GM18499 (cell line): ENCODE results near the gene UCP1.
A peak's percentile ranks its signal among the peaks of the same experiment; 100 is the strongest.
"Not testable (repeated sequence)": the region's sequence is repeated elsewhere in the genome, so short reads cannot be mapped to it uniquely, and the experiment has no call there.

ENCODE experiments used
- ATAC-seq: cut with Tn5 transposase; IDR thresholded peaks from one replicate; pipeline ENCODE4 v1.9.1; 2021; ENCODE audit warnings: moderate number of reproducible peaks; ENCODE audit not compliant: insufficient read depth, unreplicated experiment

UCP1 gene

GRCh38 chr4:140556372-140557085, 12.2 kb downstream of the UCP1 start:
- peak; percentile 100 for ATAC-seq

DNA sequence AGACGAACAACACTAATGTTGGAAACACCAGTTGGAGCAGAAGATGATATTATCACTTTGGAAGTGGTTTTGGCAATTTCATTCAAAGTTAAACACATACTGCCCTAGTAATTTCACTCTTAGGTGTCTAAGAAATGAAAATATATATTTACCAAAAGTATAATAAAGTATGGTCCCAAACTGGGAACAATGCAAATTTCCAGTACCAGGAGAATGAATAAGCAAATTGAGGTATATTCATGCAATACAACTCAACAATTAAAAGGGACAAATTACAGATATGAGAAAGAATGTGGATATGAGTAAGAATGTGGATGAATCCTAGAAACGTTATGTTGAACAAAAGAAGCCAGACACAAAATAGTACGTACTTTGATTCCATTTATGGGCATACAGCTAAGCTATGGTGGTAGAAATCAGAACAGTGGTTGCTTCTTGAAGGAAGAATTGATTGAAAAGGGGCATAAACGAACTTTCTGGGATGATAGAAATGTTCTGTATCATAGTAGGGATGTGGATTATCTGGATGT, 34.7 kb downstream of the UCP1 start:
- ATAC-seq, result no peak

- no peak for ATAC-seq
These were observed 39.3 kb downstream of the UCP1 start for GRCh38 chr4:140529434-140529833.

- peak; percentile 99 for ATAC-seq
These were observed 44.7 kb downstream of the UCP1 start, which contains the start of gene ELMOD2 for GRCh38 chr4:140523857-140524742. Gene ELMOD2 (plus strand): TSS chr4:140524168. CDS start chr4:140525429, 1,261 bp downstream.

DNA sequence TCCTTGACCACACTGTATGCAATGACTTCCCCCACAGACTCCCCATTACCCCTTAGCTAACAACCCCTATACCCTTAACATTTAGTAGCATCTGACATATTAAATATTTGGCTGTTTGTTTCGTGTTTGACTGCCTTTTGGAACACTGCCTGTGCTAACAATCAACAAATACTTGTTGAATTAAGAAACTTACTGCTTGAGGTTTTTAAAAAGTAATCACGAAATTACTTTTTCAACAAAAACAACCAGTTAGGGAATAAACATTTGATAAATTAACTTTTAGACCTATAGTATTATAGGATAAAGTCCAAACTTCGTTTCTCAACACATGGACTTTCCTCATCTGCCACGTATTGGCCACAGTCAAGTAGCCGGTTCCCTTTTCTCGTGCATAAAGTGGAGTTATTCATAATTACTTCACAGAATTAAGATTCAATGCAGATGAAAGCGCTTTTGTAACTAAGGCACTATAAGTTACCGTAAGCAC, 45.3 kb downstream of the UCP1 start:
- ATAC-seq, result peak; percentile 11

GRCh38 chr4:140515423-140515822, 53.3 kb downstream of the UCP1 start:
- ATAC-seq, result no peak

GRCh38 chr4:140513765-140514164, 55.0 kb downstream of the UCP1 start:
- not testable (repeated sequence) for ATAC-seq
